ENCODE measurements around the gene MED15.

DNA sequence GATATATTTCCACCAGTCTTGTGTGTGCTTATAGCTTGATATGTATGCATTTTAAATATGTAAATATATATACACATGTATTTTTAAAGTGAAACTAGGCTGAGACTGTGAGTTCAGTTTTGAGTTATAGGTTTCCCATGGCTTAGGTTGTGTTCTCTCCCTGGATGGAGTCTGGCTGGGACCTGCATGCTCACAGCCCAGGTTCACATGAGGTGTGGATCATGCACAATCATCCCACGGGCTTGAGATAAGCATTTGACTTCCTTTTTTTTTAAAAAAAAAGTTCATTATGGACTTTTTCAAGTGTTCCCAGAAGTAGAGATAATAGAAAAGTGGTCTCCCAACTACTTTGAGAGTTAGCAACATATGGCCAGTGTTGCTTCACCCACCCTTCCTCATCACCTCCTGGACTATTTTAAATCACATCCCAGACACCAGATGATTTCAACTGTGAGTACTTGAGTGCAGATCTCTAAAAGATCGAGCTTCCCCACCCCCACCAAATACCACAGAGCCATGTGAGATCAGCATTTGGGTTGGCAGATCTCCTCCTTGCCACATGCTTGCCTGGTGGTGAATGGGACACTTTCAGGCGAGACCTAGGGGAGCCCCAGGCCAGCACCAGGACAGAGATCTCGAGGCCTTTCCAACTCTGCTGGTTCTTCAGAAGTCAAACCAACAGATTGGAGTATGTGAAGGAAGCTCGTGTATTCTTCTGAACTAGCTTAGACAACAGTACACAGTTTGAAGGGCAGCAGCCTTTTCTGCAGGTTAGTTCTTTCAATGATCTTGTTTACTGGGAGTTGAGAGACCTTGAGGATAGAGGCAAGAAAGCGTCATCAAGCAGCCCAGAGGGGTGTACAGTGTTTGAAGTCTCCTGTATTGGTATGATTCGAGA is 15.9 kb downstream of the MED15 start:
- TF ChIP-seq CTCF (IDR thresholded peaks at IDR 0.05; ENCODE audit: control extremely low read depth in 1 of 3, insufficient read depth in 1 of 3, low read depth in 1 of 3, low read length in 3 of 3) (no peak), EP300 (IDR thresholded peaks at IDR 0.05; ENCODE audit: borderline replicate concordance in 1 of 2, low read depth in 2 of 2, low read length in 2 of 2) (no peak), POLR2A (IDR thresholded peaks at IDR 0.05; ENCODE audit: control extremely low read depth in 1 of 2, low read depth in 2 of 2, low read length in 2 of 2) (no peak), POLR2AphosphoS5 (IDR thresholded peaks at IDR 0.05; ENCODE audit: low read depth, low read length) (no peak), SP1 (IDR thresholded peaks at IDR 0.05; ENCODE audit: low read depth, low read length) (no peak), EGR1 (IDR thresholded peaks at IDR 0.05; ENCODE audit: borderline replicate concordance, low read depth, low read length) (no peak), JUND (IDR thresholded peaks at IDR 0.05; ENCODE audit: low read length) (no peak), NRF1 (IDR thresholded peaks at IDR 0.05; ENCODE audit: low read depth, low read length) (no peak), CHD1 (IDR thresholded peaks at IDR 0.05; ENCODE audit: low read depth, low read length) (no peak), EZH2 (IDR thresholded peaks at IDR 0.05; ENCODE audit: low read depth, low read length, severe bottlenecking) (no peak)
- TF ChIP-seq, protein P1, sequence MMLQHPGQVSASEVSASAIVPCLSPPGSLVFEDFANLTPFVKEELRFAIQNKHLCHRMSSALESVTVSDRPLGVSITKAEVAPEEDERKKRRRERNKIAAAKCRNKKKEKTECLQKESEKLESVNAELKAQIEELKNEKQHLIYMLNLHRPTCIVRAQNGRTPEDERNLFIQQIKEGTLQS (IDR thresholded peaks at IDR 0.05; ENCODE audit: insufficient read depth, low read depth, low read length), result no peak

All from H1 (cell line).